HG03060 (cell line): ENCODE results near the gene ARPC5L.
"Not testable (repeated sequence)": the region's sequence is repeated elsewhere in the genome, so short reads cannot be mapped to it uniquely, and the experiment has no call there.

Source experiments
- ATAC-seq: cut with Tn5 transposase; IDR thresholded peaks from one replicate; pipeline ENCODE4 v1.9.1; 2021; ENCODE audit warnings: low read depth, moderate number of reproducible peaks; ENCODE audit not compliant: unreplicated experiment

The ARPC5L gene

DNA sequence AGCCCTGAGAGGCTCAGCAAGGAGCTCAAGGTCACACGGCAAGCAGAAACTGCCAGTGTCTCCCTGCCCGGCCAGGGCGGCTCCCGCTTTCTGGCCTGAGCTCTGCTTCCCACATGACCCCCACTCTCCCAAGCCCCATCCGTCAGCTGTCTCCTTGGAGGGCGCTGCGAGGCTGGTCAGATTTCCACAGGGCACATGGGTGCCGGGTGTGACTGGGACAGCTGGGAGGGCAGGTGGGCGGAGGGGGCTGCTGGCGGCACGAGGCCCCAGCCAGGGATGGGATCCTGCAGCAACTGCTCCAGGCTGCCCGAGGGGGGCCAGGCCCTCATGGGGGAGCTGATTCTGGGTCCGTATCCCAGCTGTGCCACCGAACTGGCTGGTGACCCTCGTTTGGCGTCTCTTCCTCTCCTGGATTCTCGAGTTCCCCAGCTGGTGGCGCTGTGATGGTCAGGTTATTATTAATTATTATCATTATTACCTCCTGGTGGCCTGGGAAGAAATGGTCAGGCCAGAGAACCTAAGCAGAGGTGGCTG lies 21.6 kb upstream of the ARPC5L start:
- ATAC-seq: no peak

GRCh38 chr9:124841075-124841821 lies 20.7 kb upstream of the ARPC5L start:
- no peak for ATAC-seq

- no peak for ATAC-seq
Observed at GRCh38 chr9:124843456-124844034, 18.4 kb upstream of the ARPC5L start.

GRCh38 chr9:124844291-124844690 lies 17.6 kb upstream of the ARPC5L start:
- ATAC-seq: no peak

DNA sequence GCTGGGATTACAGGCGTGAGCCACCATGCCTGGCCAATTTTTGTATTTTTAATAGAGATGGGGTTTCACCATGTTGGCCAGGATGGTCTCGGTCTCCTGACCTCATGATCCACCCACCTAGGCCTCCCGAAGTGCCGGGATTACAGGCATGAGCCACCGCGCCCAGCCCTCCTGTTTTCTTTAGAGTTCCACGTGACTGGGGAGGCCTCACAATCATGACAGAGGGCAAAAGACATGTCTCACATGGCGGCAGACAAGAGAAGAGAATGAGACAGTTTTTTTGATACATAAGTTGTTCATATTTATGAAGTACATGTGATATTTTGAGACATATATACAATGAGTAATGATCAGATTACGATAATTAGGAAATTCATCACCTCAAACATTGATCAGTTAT lies 15.5 kb upstream of the ARPC5L start:
- not testable (repeated sequence) for ATAC-seq

- no peak for ATAC-seq
Observed at GRCh38 chr9:124846969-124847368, 15.0 kb upstream of the ARPC5L start.

DNA sequence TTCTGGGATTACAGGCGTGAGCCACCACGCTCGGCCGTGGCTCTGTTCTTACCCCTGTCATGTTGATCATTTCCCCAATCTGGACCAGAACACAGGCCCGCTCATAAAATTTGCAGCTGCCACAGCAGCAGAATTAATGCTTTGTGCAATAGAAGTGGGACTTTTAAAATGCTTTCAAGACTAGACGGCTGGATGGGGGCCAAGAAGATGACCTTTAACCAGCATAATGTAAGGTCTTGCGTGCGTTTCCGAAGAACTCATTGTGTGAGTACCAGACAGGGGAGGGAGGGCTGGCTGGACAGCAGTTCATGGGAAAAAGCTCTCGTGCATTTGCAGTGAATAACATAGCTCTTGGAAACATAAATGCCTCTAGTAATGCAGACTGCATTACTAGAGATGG lies 12.1 kb upstream of the ARPC5L start:
- no peak for ATAC-seq

GRCh38 chr9:124852121-124852828 lies 9.7 kb upstream of the ARPC5L start:
- ATAC-seq: no peak

GRCh38 chr9:124852829-124853531 lies 8.9 kb upstream of the ARPC5L start, which contains the start of gene WDR38:
Gene WDR38, plus strand, starts transcription at chr9:124853460. Its CDS starts 72 bp downstream, at chr9:124853532.
- ATAC-seq: no peak

DNA sequence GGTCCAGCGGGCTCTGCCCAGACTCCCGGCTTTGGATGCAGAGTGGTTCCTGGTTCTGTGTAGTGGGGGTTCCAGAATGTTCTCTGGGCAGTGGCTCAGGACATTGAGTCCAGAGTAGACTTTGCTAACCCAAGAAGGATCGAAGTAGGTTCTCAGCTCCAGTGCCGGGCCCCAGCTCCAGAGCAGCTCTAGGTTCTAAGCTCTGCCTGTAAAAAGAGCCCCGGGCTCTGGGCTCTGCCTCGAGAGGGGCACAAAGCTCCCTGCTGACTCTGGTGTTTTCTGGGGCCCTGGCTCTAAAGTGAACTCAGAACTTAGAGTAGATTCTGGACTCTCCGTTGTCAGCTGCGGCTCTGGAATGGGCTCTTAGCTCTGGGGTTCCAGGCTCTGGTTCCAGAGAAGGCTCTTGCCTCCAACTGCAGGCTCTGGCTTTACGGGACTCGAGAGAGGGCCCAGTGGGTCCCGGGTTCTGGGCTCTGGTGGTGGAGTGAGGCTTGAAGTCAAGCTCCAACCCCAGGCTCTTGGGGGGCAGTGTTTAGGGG lies 8.3 kb upstream of the ARPC5L start:
- no peak for ATAC-seq

DNA sequence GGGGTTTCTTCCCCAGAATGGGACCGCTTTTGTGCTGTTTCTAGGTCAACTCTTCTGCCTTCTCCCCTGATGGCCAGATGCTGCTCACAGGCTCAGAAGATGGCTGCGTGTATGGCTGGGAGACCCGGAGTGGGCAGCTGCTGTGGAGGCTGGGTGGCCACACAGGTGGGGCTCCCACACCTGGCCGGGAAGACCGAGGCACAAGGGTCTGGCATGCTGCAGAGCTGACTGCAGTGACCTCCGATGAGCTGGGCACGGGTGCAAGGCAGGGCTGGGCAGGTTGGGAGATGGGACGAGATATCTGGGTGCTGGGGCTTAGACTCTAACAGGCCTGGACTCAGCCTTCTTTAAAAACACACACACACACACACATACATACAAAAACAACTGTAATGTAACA lies 7.8 kb upstream of the ARPC5L start:
- ATAC-seq: no peak

DNA sequence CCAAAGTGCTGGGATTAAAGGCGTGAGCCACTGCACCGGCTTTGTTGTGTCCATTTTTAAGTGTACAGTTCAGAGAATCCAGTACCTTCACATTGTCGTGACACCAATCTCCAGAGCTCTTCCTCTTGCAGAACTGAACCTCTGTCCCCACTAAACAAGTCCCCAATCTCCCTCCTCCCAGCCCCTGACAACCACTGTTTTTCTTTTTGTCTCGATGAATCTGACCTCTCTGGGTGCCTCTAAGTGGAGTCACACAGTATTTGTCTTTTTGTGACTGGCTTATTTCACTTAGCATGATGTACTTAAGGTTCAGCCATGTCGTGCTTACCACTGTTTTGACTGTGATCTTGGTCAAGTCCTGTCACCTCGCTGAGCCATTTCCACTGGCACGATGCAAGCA lies 7.1 kb upstream of the ARPC5L start:
- ATAC-seq: no peak

- no peak for ATAC-seq
Observed at GRCh38 chr9:124855566-124855943, 6.4 kb upstream of the ARPC5L start.

DNA sequence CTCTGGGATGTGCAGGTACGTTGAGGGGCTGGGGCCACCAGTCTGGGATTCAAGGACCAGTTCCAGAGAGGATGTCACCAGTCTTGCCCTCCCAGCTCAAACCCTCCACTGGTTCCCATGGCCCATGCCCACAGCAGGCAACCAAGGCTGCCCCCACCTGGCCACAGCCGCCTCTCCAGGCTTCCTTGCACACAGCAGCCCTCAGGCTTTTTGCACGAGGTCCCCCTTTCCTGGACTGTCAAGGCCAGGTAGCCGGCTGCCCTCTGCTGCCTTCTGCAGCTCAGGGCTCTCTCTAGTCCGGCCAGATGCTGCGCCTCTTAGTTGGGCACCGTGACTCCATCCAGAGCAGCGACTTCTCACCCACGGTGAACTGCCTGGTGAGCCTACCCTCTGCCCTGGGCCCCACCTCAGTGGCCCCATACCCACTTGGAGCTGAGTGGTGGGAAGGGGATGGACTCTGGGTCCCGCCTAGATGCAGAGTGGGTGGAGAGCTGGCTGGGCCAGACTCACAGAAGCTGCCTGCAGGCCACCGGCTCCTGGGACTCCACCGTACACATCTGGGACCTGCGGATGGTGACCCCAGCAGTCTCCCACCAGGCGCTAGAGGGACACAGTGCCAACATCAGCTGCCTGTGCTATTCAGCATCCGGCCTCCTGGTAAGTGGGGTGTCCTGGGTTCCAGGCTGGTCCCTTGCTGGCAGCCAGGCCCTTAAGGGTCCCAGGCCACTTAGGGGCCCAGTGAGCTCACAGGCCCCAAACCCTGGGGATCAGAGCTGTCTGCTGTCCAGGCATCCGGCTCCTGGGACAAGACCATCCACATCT lies 5.8 kb upstream of the ARPC5L start:
- ATAC-seq: no peak

DNA sequence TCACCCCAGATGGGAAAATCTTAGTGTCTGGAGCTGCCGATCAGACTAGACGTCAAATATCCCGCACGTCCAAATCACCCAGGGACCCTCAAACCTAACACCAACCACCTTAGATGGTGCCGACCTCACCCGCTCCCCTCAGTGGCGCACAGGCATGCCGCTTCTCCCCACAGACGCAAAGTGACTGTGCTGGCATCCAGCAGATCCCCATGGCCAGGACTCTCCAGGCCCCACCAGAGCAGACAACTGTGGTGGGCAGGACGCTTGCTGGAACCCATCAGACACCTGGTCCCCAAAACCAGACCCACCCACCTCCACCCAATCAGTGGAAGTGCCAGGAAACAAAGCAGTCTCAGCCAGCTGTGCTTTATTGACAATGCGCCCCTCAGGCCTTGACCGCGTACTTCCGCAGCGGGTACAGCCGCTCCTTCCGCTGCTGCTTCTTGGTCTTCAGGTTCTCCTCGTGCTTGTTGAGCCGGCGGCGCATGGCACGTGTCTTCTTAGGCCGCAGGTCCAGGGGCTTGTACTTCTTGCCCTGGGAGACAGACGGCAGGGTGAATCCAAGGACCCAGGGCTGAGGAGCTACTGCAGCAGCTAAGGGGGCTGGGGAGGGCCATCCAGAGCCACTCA lies 4.3 kb upstream of the ARPC5L start:
- no peak for ATAC-seq

GRCh38 chr9:124858330-124859046 lies 3.4 kb upstream of the ARPC5L start:
- no peak for ATAC-seq

DNA sequence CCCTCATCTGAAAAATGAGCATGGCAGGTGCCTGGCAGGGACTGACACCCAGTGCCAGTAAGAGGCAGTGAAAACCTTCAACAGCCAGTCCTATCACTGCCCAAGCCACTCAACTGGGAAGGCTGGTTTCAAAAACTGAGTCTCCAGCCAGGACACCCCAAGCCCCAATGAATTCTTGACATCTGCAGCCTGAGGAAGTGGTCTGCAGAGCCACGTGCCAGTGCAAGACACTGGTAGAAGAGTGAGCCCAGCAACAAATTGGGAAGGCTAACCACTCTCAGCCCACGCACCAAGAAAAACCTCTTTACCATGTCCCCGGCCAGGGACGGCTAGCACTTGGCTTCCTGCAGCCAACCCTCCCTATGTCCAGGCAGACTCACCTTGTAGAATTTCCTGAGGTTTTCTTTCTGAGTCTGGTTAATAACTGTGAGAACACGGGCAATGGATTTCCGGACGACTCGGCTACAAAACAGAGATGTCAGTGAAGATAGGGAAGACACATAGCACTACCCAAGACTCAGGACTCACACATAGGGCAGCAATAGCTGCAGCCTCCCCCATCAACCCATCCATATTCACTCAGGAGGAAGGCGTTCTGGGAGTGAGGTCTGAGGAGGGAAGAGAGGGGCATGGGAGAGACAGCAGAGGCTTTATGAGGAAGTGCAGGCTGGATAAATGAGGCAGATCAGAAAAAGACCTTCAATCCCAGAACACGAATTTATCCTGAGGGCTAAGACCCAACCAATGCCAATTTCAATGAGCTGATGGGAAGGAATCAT lies 1.9 kb upstream of the ARPC5L start:
- no peak for ATAC-seq
